GM12801 (cell line): ENCODE measurements around the gene FGB.

Experiments used
- CTCF ChIP-seq: IDR thresholded peaks from one replicate; pipeline ENCODE4 v1.5.1; 2011; ENCODE audit warnings: control low read depth; ENCODE audit not compliant: insufficient read length; ENCODE audit errors: extremely low read depth

The FGB gene

GRCh38 chr4:154582723-154583122, 19.9 kb downstream of the FGB start:
- TF ChIP-seq CTCF = no peak

GRCh38 chr4:154583230-154583629, 20.4 kb downstream of the FGB start:
- no peak for TF ChIP-seq CTCF

GRCh38 chr4:154583677-154584076, 20.9 kb downstream of the FGB start:
- TF ChIP-seq CTCF = no peak

- no peak for TF ChIP-seq CTCF
These were observed 21.4 kb downstream of the FGB start for GRCh38 chr4:154584259-154584658.

- no peak for TF ChIP-seq CTCF
These were observed 22.7 kb downstream of the FGB start for GRCh38 chr4:154585369-154586018.

- TF ChIP-seq CTCF = no peak
These were observed 23.7 kb downstream of the FGB start for GRCh38 chr4:154586296-154587033.

GRCh38 chr4:154588198-154588597, 25.4 kb downstream of the FGB start:
- no peak for TF ChIP-seq CTCF
